GM19452 (cell line): ENCODE results near the gene HHIPL1.
"Not testable (repeated sequence)": the region's sequence is repeated elsewhere in the genome, so short reads cannot be mapped to it uniquely, and the experiment has no call there.

Experiments
- ATAC-seq: cut with Tn5 transposase; IDR thresholded peaks from one replicate; pipeline ENCODE4 v1.9.1; 2021; ENCODE audit not compliant: unreplicated experiment

The HHIPL1 gene

DNA sequence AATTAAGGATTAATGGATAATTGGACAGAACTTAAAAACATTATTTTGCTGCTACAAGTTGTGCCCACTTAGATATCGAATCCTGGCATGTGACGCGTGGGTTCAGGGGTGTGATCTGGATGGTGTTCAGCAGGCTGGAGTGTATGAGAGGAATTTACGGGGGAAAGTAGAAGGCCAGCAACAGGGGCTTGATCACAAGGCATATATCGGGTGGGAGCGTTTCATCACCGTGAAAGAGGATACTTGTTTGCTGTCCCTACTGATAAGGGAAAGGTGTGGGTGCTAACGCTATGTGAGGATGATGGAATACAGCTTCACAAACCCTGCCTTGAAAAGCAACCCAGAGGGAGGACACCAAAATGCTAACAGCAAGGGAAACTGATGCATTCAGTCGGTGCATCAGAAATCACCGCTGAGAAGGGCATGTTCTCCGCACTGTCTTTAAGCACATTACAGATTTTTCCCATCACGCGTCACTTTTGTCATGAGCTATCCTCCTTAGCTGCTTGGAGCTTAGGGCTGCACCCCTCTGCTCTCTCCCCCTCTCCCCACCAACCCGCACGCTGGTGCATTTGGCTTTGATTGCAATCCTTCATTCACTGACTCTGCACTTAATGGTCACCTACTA, 13.4 kb downstream of the HHIPL1 start:
- ATAC-seq, result no peak

DNA sequence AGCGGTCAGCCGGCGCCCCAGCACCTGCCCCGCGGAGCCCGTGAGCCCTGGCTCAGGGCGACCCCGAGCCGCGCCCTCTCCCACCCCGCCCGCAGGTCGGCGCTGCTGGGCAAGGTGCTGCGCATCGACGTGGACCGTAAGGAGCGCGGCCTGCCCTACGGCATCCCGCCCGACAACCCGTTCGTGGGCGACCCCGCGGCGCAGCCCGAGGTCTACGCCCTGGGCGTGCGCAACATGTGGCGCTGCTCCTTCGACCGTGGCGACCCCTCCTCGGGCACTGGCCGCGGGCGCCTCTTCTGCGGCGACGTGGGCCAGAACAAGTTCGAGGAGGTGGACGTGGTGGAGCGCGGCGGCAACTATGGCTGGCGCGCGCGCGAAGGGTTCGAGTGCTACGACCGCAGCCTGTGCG, 14.4 kb downstream of the HHIPL1 start:
- no peak for ATAC-seq

DNA sequence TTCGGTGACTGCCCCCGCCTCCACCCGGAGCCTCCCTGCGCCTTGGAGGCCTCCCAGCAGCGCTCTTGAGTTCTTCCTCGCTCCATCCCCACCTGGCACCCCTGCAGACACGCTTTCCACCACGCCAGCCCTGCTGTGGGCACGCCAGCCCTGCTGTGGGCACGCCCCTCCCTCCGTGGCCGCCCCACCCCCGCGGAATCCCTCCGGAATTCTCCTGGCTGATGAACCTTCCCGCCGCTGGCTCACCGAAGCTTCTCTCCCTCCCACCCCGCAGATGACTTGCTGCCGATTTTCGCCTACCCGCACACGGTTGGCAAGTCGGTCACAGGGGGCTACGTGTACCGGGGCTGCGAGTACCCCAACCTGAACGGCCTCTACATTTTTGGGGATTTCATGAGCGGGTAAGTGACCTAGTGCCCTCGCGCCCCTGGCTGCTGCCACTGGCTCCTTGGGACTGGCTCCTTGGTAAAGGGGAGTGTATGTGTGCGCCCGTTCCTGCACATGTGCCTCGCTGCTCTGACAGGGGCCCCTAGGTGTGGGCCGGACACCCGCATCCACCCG, 15.2 kb downstream of the HHIPL1 start:
- ATAC-seq, result no peak

DNA sequence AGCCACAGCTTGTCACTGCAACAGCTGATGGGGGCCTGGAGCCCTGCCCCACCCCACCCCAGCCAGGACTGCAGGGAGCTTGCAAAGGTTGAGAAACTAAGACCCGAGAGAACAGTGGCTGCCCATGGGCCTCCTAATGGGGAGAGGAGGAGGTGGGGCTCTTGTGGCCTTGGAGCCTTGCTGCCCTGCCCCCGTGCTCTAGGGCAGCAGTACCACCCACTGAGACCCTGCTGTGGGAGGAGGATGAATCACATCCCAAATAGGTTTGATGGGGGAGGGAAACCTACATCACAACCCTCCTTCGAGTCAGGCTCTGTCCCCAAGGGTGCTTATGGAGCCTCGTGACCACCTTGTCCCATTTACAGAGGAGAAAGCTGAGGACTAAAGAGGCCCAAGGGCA, 15.9 kb downstream of the HHIPL1 start:
- no peak for ATAC-seq

DNA sequence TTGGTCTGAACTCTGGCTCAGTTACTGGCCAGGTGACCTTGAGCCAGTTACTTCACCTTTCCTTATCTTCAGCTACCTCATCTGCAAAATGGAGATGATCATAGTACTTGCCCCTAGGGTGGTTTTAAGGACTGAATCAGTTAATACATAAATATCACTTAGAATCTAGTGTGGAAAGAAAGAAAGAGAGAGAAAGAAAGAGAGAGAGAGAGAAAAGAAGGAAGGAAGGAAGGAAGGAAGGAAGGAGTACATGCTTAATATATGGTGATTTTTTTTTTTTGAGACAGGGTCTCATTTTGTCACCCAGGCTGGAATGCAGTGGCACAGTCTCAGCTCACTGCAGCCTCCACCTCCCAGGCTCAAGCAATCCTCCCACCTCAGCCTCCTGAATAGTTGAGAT, 16.3 kb downstream of the HHIPL1 start:
- not testable (repeated sequence) for ATAC-seq

DNA sequence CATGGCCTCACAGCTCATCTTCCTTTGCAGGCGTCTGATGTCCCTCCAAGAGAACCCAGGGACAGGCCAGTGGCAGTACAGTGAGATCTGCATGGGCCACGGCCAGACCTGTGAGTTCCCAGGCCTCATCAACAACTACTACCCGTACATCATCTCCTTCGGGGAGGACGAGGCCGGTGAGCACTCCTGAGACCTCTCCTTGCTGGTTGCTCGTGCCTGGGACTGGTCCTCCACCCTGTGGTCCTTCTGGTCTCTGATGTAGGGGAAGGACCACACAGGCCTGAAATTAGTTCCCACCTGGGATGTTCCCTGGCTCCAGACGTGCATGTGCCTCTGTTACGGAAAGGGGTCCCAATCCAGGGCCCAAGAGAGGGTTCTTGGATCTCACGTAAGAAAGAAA, 17.9 kb downstream of the HHIPL1 start:
- no peak for ATAC-seq

DNA sequence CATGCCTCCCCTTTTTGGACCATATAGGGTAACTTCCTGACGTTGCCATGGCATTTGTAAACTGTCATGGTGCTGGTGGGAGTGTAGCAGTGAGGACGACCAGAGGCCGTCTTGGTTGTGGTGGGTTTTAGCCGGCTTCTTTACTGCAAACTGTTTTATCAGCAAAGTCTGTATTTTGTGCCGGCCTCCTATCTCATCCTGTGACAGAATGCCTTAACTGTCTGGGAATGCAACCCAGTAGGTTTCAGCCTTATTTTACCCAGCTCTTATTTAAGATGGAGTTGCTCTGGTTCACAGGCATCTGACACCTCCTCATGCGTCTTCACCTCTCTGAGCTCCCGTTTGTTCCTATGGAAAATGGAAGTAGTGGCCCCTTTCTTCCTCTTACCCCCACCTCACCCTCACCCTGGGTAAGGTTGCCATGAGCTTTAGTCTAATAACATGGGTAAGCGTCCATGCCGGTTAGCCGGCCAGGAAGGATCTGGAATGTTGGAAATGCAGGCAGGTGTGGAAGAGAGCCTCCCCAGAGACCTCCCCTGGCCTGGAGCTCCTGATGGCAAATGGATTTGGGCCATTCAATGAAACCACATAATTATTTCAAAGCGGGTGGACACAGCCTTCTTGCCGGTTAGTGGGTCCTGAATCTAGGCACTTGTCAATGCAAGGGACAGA, 18.6 kb downstream of the HHIPL1 start:
- no peak for ATAC-seq

DNA sequence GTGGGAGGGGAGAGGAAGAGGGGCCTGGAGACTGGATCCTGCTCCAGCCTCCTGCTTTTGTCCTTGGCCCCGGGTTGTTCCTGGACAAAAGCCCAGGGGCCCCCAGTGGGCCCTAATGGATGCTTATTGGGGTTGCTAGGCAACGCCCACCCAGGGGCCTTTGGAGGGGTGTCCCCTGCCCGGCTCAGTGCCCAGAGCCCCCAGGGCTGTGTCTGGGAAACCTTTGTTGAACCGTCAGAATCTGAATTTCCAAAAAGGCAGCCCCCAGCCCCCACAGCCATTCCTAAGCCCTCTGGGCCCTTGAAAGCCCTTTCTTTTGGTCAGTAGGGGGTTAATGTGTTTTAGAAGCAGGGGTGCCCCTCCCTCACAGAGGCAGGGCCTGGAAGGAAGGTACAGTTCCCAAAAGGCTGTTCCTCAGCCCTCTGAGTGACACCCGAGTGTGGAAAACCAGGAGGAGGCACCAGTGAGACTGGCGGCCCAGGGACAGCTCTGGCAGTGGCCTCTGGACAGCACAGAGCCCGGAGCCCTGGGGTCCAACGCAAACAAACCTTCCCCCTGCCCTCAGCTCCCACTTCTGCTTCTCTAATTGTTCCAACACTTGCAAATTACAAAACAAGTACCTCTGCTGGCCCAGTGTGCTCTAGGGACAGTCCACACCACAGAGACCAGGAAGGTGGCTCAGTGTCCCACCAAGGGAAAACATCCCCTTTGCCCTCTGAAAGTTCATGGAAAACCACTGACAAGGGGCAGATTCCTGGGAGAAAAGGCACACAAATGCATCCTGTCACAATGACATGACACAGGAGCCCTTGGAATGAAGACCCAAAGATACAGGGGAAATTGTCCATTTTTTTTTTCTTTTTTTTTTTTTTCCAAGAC, 19.4 kb downstream of the HHIPL1 start:
- no peak for ATAC-seq

DNA sequence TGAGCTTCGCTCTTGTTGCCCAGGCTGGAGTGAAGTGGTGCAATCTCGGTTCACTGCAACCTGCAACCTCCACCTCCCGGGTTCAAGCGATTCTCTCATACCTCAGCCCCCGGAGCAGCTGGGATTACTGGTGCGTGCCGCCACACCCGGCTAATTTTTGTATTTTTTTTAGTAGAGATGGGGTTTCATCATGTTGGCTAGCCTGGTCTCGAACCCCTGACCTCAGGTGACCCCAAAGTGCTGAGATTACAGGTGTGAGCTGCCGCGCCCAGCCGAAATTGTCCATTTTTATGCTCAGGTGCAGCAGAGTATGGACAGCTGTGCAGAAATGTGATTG, 20.0 kb downstream of the HHIPL1 start:
- ATAC-seq, result no peak

DNA sequence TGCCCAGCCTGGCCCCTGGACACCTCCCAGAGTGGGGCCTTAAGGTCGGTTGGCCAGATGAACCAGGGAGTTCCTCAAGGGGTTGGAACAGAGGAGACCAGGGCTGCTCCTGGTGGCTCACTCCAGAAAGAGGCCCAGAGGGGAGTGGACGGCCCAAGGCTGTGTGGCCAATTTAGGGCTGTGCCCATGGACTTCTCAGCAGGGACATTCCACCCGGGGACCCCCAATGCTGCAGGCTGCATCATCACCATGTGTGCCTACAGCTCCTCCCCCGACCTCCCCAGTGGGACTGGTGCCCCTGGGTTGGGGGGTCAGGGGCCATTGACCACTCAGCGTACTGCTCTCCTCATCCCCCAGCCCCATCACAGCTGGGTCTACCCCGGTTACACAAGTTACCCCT, 21.6 kb downstream of the HHIPL1 start:
- no peak for ATAC-seq

DNA sequence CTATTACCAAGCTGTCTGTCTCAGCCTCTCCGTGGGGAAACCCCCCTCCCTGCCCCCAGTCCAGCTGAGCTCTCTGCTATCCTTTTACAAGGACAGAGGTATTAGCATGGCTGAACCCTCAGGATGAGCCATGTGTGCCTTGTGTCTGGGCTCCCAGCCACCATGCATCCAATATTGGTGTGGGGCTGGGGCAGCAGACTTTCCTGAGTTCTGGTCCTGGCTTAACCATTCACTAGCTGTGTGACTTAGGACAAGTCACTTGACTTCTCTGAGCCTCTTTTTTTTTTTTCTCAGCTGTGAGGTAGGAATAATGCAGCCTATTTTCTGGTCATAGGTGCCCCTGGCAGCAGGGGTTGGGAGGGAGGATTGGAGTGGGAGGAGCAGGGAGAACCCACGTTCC, 22.1 kb downstream of the HHIPL1 start:
- no peak for ATAC-seq

DNA sequence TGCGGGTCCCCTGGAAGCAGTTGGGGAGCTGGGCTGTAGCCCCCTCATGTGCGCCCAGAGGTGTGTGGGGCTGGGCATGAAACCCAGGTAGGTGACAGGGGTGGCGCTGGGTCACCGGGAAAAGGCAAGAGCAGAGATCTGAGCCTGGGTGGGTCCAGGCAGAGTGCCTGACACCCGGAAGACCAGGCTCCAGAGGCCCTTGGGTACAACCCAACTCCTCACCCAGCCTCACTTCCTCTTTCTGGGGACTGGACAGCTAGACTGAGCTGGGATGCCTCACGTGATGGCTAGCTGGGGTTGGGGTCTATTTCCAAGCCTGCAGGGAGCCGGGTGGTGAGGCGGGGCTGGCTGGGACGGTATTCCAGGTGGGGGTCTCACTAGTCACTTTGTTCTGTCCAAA, 22.9 kb downstream of the HHIPL1 start:
- ATAC-seq, result no peak

DNA sequence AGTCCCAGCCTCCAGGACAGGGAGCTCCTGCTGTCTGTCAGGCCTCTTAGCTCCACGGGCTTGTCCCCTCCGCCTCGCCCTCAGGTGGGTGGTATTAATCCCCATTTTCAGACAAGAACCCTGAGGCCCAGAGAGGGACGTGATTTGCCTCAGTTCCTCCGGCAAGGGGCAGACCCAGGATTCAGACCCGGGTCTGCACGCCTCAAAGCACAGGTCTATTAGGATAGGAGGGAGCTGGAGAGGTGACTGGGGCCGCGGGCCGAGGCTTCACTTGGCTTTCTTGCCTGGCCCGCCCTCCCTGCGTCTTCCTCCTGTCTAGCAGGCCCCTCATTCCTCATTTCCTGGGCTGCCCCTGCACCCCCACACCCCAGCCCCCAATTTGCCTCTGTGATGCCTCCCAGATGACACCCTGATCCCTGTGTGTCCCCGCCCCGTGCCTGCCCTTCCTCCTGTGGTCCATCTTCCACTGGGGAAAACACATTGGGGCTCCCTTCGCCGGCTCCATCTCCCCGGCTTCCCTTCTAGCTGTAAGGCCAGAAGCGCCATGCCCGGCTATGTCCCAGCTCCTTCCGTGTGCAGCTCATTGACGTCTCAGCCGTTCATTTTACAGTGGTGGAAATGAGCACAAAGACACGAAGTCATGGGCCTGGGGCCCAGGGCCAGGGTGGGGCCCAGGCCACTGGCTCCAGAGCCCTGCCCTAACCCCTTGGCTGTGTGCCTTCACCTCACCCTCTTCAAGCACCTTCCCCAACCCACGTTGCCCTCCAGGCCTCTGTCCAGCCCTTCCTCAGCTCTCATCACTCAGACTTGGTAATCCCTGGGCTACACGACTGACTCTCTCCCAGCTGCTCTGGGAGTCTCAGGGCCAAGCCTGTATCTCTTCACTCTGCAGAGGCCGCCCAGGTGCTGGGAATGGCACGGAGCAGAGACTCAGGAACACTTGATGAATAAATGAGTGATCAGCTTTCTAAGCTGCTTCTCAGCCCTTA, 23.7 kb downstream of the HHIPL1 start:
- no peak for ATAC-seq

DNA sequence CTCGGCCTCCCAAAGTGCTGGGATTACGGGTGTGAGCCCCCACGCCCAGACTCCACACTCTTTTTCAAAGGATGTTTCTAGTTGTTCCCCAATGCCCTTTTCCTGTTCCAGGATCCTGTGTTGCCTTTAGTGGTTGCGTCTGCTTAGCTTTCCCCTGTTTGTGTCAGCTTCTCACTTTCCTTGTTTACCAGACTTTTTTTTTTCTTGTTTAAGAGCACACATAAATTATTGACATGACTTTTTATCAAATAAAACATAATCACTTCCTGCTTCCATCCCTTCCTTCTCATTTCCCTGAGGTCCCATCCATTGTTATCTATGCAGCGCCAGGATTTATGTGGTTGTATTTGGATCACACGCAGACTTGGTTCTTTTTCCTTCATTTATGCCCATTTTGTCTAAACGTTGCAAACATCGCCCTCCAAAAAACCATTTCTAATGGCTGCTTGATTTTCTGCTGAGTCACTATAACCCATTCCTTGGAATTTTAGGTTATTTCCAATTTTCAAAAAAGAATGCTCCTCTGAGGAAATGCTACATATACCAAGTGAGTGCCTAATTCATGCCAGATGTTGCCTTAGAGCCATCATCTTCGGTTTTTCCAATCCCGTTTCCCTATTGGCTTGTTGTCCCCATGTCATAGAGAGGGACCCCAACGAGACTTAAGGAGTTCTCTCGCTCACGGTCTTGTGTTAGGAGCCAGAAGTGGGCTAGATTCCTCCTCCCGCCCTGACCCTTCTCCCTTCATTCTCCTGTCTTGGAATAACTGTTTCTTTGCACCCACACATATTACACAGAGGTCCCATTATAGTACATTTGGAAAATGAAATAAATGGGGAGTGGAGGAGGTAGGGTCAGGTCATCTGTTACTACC, 25.7 kb downstream of the HHIPL1 start:
- no peak for ATAC-seq

DNA sequence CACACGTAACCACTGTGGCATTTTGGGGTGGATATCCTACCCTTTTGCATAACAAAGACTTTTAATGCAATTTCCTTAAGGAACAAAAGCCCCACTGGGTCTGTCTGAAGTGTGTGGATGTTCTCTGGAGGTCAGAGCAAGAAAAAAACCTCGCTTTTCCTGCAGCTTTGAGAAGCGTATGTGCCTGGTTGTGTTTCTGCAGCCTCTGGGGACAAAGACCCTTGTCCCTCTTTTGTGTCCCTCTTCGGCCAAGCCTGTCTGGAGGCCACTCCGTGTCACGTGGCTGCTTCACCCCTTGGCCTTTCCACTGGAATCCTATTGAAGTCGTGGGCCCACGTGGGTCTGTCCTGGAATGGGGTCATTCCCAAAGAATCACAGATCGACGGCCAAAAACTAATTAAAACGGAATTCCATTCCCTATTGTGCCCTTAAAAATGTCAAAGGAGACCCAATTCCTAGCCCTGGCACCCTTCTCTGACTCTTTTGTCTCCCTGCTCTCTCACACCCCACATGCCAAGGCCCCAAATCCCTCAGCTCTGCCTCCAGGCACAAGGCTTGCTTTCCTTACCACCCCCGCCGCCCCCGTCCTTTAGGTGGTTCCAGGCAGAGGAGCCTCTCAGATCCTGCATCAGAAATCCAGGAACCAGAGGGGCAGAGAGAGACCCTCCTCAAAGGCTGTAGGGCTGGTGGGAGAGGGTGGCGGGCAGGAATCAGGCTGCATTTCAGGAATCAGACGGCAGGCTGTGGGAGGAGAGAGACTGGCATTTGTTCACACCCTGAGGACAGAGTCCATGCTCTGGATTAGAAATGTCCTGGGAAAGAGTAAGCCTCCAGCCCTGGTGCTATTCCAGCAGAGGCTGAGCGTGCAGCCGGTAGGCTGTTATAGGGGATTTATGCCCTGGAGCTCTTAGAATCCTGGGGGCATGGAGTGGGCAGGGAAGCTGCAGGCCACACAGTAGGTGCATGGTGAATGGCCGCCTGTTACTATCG, 26.6 kb downstream of the HHIPL1 start:
- ATAC-seq, result no peak

DNA sequence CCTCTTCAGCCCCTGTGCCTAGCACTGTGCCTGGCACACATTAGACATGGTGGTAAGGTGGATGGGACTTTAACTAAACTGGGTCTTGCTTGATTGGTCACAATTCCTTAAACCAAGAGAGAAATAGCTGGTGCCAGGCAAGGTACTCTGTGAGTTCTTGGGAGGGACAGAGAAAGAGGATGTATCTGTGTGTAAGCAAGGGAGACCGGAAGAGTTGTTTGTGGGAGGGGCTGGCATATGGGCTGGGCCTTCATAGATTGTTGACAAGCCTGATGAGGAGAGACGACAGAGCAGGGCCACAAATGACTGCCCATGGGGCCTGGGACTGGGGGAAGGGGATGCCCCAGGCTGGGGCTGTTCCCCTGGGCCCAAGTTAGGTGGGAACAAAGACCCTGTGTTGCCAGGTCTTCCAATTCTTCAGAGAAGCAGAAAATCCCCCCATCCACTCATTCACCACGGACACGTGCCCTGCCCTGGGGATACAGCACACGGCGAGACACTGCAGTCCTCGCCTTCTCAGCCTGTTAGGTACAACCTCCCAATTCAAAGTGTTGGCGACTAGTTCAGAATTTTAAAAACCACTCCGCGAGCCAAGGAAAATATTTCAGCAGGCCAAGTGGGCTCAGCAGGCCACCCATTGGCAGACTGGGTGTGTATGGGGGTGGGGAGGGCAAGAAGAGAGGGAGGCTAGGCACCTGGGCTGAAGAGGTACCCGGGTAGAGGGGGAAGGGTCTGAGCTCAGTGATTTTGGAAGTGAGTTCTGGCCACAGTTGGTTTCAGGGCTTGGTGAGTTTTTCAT, 27.8 kb downstream of the HHIPL1 start:
- ATAC-seq, result peak; percentile 75

DNA sequence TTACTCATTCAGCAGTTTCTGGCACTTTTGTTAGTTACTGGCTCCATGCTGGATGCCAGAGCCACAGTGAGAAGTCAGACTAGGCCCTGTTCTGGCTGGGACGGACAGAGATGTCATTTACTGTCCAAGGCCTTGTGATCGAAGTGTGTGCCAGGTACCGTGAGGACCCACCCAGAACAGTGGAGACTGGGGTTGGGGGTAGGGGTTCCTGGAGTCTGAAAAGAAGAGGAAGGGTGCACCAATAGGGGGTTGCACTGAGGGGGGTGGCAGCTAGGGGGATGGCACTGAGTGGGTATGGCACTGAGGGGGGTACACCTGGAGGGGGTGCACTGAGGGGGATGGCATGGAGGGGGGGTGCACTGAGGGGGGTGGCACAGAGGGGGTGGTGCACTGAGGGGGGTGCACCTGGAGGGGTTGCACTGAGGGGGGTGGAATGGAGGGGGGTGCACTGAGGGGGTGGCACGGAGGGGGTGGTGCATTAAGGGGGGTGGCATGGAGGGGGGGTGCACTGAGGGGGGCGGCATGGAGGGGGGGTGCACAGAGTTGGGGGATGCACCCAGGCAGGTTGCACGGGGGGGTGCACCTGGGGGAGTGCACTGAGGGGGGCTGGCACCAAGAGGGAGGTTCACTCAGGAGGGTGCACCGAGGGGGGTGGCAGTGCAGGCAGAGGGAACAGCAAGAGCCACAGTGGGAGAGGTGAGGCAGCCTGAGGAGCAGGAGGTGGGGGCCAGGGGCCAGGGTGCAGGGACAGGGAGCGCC, 28.6 kb downstream of the HHIPL1 start:
- no peak for ATAC-seq
